NT2/D1 (cell line): Measurements from ENCODE around the gene FAM171A1.

Experiments
- DNase-seq: peaks from one replicate; pipeline ENCODE4 v3.0.0-alpha.2; 2011; ENCODE audit warnings: low read depth, low spot score
- H3K27me3 ChIP-seq: 2 replicates; pipeline ENCODE4 v1.6.0; 2011; ENCODE audit warnings: mild to moderate bottlenecking; ENCODE audit not compliant: insufficient read length, insufficient read depth
- H3K36me3 ChIP-seq: 2 replicates; pipeline ENCODE4 v1.6.1; 2011; ENCODE audit warnings: mild to moderate bottlenecking, low read length, mixed read lengths; ENCODE audit not compliant: insufficient read depth, insufficient read length
- H3K4me1 ChIP-seq: 2 replicates; pipeline ENCODE4 v1.5.1; 2011; ENCODE audit not compliant: insufficient read depth, insufficient read length
- H3K4me3 ChIP-seq: 2 replicates; pipeline ENCODE4 v1.5.1; 2011; ENCODE audit warnings: low read depth; ENCODE audit not compliant: insufficient read length
- H3K9ac ChIP-seq: 2 replicates; pipeline ENCODE4 v1.6.0; 2011; ENCODE audit warnings: low read depth; ENCODE audit not compliant: insufficient read length
- H3K9me3 ChIP-seq: 2 replicates; pipeline ENCODE4 v1.5.1; 2011; ENCODE audit warnings: mild to moderate bottlenecking, low read length; ENCODE audit not compliant: insufficient read depth
- SUZ12 ChIP-seq: IDR thresholded peaks from 2 replicates; pipeline ENCODE4 v1.6.1; 2011; ENCODE audit not compliant: insufficient read length, insufficient read depth; ENCODE audit errors: extremely low read depth
- YY1 ChIP-seq: IDR thresholded peaks from 2 replicates; pipeline ENCODE4 v1.6.1; 2011; ENCODE audit not compliant: insufficient read length, insufficient read depth
- ZNF274 ChIP-seq: IDR thresholded peaks from 2 replicates; pipeline ENCODE4 v1.6.1; 2011; ENCODE audit warnings: mild to moderate bottlenecking, low read depth, low read length

The FAM171A1 gene

DNA sequence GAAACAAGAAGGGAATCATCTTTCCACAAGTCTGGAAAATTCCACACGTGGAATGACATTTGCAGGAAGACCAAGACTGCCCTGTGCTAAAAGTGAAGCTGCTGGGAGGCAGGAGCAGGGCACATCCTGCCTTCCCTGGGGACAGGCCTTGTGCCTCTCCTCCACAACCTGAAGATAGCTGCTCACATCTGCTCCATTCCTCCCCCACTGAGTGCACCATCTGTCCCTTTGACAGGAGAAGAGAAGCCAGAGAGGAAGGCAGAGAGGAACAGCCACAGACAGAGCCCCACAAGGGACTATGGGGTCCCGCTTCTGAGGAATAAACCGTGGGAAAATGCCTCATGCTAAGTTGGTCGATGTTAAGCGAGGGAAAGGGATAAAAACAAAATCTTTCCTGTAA is 15.9 kb upstream of the FAM171A1 start:
- Histone ChIP-seq H3K36me3 (no peaks in the 10 kb centered on the region), H3K4me1 (no peaks in the 10 kb centered on the region), H3K27me3 (no peaks in the 10 kb centered on the region), H3K9ac (no peak overlapping the region), H3K9me3 (no peaks in the 10 kb centered on the region), H3K4me3 (no peak overlapping the region)
- TF ChIP-seq ZNF274: no peak
- TF ChIP-seq SUZ12: no peak
- no peak for TF ChIP-seq YY1
- DNase-seq: no peak

DNA sequence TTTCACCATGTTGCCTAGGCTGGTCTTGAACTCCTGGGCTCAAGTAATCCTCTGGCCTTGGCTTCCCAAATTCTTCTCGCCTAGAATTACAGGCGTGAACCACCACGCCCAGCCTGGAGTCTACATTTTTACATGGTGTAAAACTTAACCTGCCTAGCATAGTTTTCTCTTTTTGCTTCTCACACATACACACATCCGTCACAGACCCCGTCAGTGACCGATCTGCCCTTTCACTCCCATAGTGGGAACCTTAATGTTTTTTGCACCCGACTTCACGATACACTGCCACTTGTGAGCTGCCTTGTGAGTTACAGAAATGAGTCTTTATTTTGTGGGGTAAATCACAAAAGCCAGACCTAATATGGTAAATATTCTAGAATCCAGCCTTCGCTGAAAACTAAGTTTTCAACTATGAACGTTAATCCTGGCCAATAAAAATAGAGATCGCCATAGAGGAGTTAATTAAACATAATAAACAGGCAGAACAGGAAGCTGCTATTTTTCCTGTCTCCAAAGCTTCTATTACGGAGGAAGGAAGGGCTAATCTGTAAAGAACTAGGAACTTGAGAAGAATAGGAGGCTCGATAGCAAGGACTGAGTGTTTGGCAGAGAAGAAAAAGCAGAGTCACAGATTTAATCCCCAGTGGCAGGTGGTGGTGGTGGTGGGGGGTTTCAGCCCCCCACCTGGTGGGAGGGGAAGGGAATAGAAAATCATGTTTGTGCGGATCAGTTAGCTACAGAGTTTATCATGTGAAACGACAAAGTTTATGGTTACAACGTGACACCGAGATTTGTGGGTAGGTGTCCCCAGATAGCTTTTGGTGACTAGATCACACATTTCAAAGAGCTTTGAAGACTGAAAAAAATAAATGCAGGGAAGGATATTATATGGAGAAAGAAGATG is 14.7 kb upstream of the FAM171A1 start:
- Histone ChIP-seq H3K4me1 (no peaks in the 10 kb centered on the region), H3K27me3 (no peaks in the 10 kb centered on the region)

DNA sequence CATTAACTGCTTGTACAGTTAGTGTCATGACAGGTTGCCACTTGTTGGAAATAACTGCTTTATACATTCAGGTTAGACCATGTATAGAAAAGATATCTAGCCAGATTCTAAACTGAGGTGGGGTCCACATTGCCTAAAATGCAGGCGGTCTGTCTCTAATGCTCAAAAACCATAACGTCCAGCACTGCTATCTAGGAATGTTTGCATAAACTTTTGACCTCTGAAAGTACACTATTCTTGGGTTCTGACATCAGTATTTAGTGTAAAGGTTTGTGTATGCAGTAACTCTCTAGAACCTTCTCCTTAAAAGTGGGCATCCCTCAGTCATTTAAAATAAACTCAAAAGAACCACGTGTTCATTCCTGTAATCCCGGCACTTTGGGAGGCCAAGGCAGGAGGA is 10.3 kb upstream of the FAM171A1 start:
- Histone ChIP-seq H3K4me1 (no peaks in the 10 kb centered on the region), H3K27me3 (no peaks in the 10 kb centered on the region), H3K9ac (no peak overlapping the region), H3K4me3 (no peak overlapping the region), H3K36me3 (no peaks in the 10 kb centered on the region), H3K9me3 (no peaks in the 10 kb centered on the region)
- DNase-seq: no peak
- TF ChIP-seq SUZ12 (no peak), ZNF274 (no peak), YY1 (no peak)

More for the DNA sequence above, 14.7 kb upstream of the FAM171A1 start:
- no peak overlapping the region for H3K4me3 ChIP-seq
- no peak overlapping the region for H3K9ac ChIP-seq
- no peak for TF ChIP-seq YY1
- no peak for TF ChIP-seq SUZ12
- TF ChIP-seq ZNF274: no peak
- DNase-seq: no peak
- H3K36me3 ChIP-seq: no peaks in the 10 kb centered on the region
- H3K9me3 ChIP-seq: no peaks in the 10 kb centered on the region

DNA sequence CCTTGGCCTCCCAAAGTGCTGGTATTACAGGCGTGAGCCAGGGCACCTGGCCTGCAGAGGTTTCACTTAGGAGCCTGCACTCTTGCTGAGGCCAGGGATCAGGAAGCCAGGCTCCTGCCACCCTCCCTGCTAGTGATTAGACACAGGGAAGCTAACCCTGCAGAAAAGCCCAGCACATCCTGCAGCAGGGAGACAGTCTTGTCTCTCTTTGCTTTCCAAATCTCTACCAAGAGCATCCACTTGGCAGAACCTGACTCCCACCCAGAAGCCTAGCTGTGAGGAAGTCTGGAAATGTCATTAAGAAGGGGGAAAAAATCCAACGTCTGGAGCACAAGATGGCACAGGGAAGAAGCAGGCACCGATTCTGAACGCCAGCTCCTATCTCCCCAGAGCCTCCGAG is 8.0 kb upstream of the FAM171A1 start:
- TF ChIP-seq SUZ12: no peak
- no peak for TF ChIP-seq YY1
- TF ChIP-seq ZNF274: no peak
- Histone ChIP-seq H3K36me3 (no peaks in the 10 kb centered on the region), H3K27me3 (no peaks in the 10 kb centered on the region), H3K9me3 (no peaks in the 10 kb centered on the region), H3K4me3 (no peak overlapping the region), H3K9ac (no peak overlapping the region), H3K4me1 (no peaks in the 10 kb centered on the region)
- no peak for DNase-seq

DNA sequence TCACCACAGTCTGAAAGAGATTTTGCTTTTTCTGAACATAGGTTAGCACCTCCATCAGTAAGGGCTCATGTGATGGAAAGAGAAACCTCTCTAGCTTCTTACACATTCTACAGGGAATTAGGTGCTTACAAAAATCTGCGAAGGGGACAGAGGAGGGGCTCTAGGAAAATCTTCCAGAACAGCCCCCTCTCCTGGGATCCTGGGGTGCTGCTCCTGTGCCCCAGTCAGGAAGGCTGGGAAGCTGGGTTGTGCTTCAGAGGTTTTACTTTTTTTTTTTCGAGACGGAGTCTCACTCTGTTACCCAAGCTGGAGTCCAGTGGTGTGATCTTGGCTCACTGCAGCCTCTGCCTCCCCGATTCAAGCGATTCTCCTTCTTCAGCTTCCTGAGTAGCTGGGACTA is 7.5 kb upstream of the FAM171A1 start:
- H3K4me3 ChIP-seq: no peak overlapping the region
- no peak for TF ChIP-seq YY1
- TF ChIP-seq ZNF274: no peak
- TF ChIP-seq SUZ12: no peak
- no peaks in the 10 kb centered on the region for H3K36me3 ChIP-seq
- DNase-seq: no peak
- no peak overlapping the region for H3K9ac ChIP-seq
- H3K4me1 ChIP-seq: no peaks in the 10 kb centered on the region
- no peaks in the 10 kb centered on the region for H3K27me3 ChIP-seq
- H3K9me3 ChIP-seq: no peaks in the 10 kb centered on the region

DNA sequence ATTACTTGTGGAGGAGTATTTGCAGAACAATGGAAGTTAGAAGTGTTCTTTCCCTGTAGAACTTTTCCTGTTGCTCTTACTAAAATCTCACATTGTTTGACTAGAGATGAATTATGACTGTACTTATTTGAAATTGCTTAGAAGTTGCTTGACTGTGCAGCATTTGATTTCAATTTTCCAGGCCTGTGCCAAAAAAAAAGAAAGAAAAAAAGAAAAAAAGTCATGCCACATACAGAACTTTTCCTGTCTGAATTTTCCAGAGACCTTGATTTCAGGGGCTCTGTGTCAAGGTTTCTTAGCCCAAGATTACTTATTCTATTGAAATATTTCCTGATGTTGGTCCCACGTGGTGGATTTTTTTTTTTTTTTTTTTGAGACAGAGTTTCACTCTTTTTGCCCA is 3.5 kb upstream of the FAM171A1 start:
- H3K4me1 ChIP-seq: no peaks in the 10 kb centered on the region

DNA sequence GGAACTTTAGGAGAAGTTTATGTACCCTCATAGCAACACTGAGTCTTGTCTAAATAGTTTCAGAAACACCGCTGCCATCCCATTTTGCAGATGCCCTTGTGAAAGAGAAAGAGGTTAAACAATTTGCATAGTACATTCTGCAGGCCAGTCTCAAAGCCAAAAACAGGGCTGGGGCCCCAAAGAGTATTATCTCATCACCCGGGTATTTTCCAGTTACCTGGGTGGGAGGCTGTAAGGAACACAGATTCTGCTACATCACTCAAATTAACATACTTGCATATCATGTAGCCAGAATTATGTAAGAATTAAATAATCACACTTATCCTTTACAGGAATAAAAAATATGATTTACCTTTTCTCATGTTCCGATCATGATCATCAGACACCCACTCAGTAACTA is 3.1 kb upstream of the FAM171A1 start:
- no peak for DNase-seq

More for the DNA sequence above, 3.5 kb upstream of the FAM171A1 start:
- Histone ChIP-seq H3K9me3 (no peaks in the 10 kb centered on the region), H3K9ac (no peak overlapping the region), H3K27me3 (peaks cover 3% of the 10 kb centered on the region), H3K4me3 (no peak overlapping the region), H3K36me3 (no peaks in the 10 kb centered on the region)
- TF ChIP-seq YY1: no peak
- no peak for TF ChIP-seq ZNF274
- no peak for TF ChIP-seq SUZ12
- no peak for DNase-seq

More for the DNA sequence above, 3.1 kb upstream of the FAM171A1 start:
- TF ChIP-seq YY1: no peak
- TF ChIP-seq SUZ12: no peak
- TF ChIP-seq ZNF274: no peak
- peaks cover 3% of the 10 kb centered on the region for H3K27me3 ChIP-seq
- no peaks in the 10 kb centered on the region for H3K36me3 ChIP-seq
- no peaks in the 10 kb centered on the region for H3K9me3 ChIP-seq
- no peak overlapping the region for H3K4me3 ChIP-seq
- no peaks in the 10 kb centered on the region for H3K4me1 ChIP-seq
- no peak overlapping the region for H3K9ac ChIP-seq
